DOHH2 (cell line): ENCODE measurements around the gene INSIG1.

ENCODE experiments used
- H3F3A ChIP-seq: fragments of 200-600 bp; sonication (generic), shearing (Covaris generic); 2 replicates; pipeline ENCODE4 v1.6.0; 2016; ENCODE audit warnings: antibody characterized with exemption, mild to moderate bottlenecking; ENCODE audit not compliant: control insufficient read depth, insufficient read depth
- H3K27ac ChIP-seq: fragments of 200-600 bp; sonication (generic); 2 replicates; pipeline ENCODE4 v1.5.1; 2014; ENCODE audit warnings: low read depth, mild to moderate bottlenecking, low read length, moderate library complexity
- H3K27me3 ChIP-seq: fragments of 200-600 bp; sonication (generic); 2 replicates; pipeline ENCODE4 v1.6.1; 2014; ENCODE audit warnings: mild to moderate bottlenecking, low read length, mixed read lengths; ENCODE audit not compliant: control insufficient read depth
- H3K36me3 ChIP-seq: fragments of 200-600 bp; sonication (generic); 2 replicates; pipeline ENCODE4 v1.6.1; 2014; ENCODE audit warnings: mild to moderate bottlenecking, low read length, moderate library complexity, mixed read lengths; ENCODE audit not compliant: control insufficient read depth
- H3K4me1 ChIP-seq: fragments of 200-600 bp; sonication (generic); 2 replicates; pipeline ENCODE4 v1.6.1; 2014; ENCODE audit warnings: mild to moderate bottlenecking, low read length, mixed read lengths; ENCODE audit not compliant: control insufficient read depth
- H3K4me2 ChIP-seq: fragments of 200-600 bp; sonication (generic); 2 replicates; pipeline ENCODE4 v1.6.0; 2014; ENCODE audit warnings: mild to moderate bottlenecking, low read length, moderate library complexity
- H3K4me3 ChIP-seq: fragments of 200-600 bp; sonication (generic); 2 replicates; pipeline ENCODE4 v1.5.1; 2014; ENCODE audit warnings: mild to moderate bottlenecking, low read length, mixed read lengths
- H3K79me2 ChIP-seq: fragments of 200-600 bp; sonication (generic); 2 replicates; pipeline ENCODE4 v1.6.1; 2014; ENCODE audit warnings: mild to moderate bottlenecking, low read length, mixed read lengths; ENCODE audit not compliant: control insufficient read depth
- H3K9me2 ChIP-seq: fragments of 200-600 bp; sonication (generic); replicated peaks from 2 replicates; pipeline ENCODE4 v1.6.1; 2014; ENCODE audit warnings: mild to moderate bottlenecking, low read length, mixed read lengths; ENCODE audit not compliant: control insufficient read depth
- H3K9me3 ChIP-seq: fragments of 200-600 bp; sonication (generic); 2 replicates; pipeline ENCODE4 v1.6.1; 2014; ENCODE audit warnings: antibody characterized with exemption, low read length, mixed read lengths; ENCODE audit not compliant: control insufficient read depth, insufficient read depth
- H4K20me1 ChIP-seq: fragments of 200-600 bp; sonication (generic); 2 replicates; pipeline ENCODE4 v1.6.0; 2014; ENCODE audit warnings: low read depth, mild to moderate bottlenecking, antibody characterized with exemption, low read length, moderate library complexity; ENCODE audit not compliant: control insufficient read depth, insufficient read depth
- CTCF ChIP-seq: fragments of 200-600 bp; sonication (generic); IDR thresholded peaks from one replicate; pipeline ENCODE4 v1.5.1; 2014; ENCODE audit warnings: antibody characterized with exemption, mild to moderate bottlenecking, low read depth, low read length; ENCODE audit not compliant: poor library complexity, severe bottlenecking
- EZH2phosphoT487 ChIP-seq: fragments of 200-600 bp; sonication (generic); IDR thresholded peaks from 2 replicates; pipeline ENCODE4 v1.6.1; 2017; ENCODE audit warnings: borderline replicate concordance, mild to moderate bottlenecking, antibody characterized with exemption, low read length, moderate library complexity, mixed read lengths

The INSIG1 gene

GRCh38 chr7:155337946-155338631 is 40.4 kb downstream of the INSIG1 start:
- H3K27ac ChIP-seq: no peak overlapping the region
- H3K79me2 ChIP-seq: no peaks in the 10 kb centered on the region
- H3K36me3 ChIP-seq: no peaks in the 10 kb centered on the region
- H3K9me3 ChIP-seq: no peaks in the 10 kb centered on the region
- H3K4me3 ChIP-seq: no peak overlapping the region
- peaks cover 35% of the 10 kb centered on the region for H3K27me3 ChIP-seq
- H3K9me2 ChIP-seq: no peaks in the 10 kb centered on the region
- H3F3A ChIP-seq: no peaks in the 10 kb centered on the region
- TF ChIP-seq CTCF: no peak
- no peak for TF ChIP-seq EZH2phosphoT487
- H3K4me1 ChIP-seq: no peaks in the 10 kb centered on the region
- H4K20me1 ChIP-seq: 0 out of 2 replicates have a peak, but pooled peaks cover 4% of the 10 kb centered on the region
- no peak overlapping the region for H3K4me2 ChIP-seq

- Histone ChIP-seq H3K4me1 (no peaks in the 10 kb centered on the region), H3K9me3 (no peaks in the 10 kb centered on the region), H3F3A (no peaks in the 10 kb centered on the region), H3K4me3 (no peak overlapping the region), H3K9me2 (no peaks in the 10 kb centered on the region), H3K27ac (no peak overlapping the region), H3K36me3 (no peaks in the 10 kb centered on the region), H3K27me3 (peaks cover 41% of the 10 kb centered on the region), H3K79me2 (no peaks in the 10 kb centered on the region), H4K20me1 (0 out of 2 replicates have a peak, but pooled peaks cover 4% of the 10 kb centered on the region), H3K4me2 (no peak overlapping the region)
- no peak for TF ChIP-seq CTCF
- no peak for TF ChIP-seq EZH2phosphoT487
Measured at GRCh38 chr7:155338632-155339320, 41.1 kb downstream of the INSIG1 start.

GRCh38 chr7:155339474-155339873 is 41.8 kb downstream of the INSIG1 start:
- Histone ChIP-seq H3K4me1 (peaks cover 3% of the 10 kb centered on the region), H3K27me3 (peaks cover 41% of the 10 kb centered on the region), H3K36me3 (no peaks in the 10 kb centered on the region), H3K79me2 (no peaks in the 10 kb centered on the region), H3K9me3 (no peaks in the 10 kb centered on the region), H3K4me2 (no peak overlapping the region), H3F3A (no peaks in the 10 kb centered on the region), H4K20me1 (0 out of 2 replicates have a peak, but pooled peaks cover 4% of the 10 kb centered on the region), H3K4me3 (no peak overlapping the region), H3K9me2 (no peaks in the 10 kb centered on the region), H3K27ac (no peak overlapping the region)
- TF ChIP-seq EZH2phosphoT487 (no peak), CTCF (no peak)
